HG03457 (cell line): Measurements from ENCODE around the gene BLMH.

ENCODE experiments used
- ATAC-seq: cut with Tn5 transposase; IDR thresholded peaks from one replicate; pipeline ENCODE4 v1.9.1; 2021; ENCODE audit warnings: moderate number of reproducible peaks; ENCODE audit not compliant: unreplicated experiment

BLMH gene

GRCh38 chr17:30309591-30309990, 17.8 kb upstream of the BLMH start:
- ATAC-seq, result no peak

- no peak for ATAC-seq
Observed at GRCh38 chr17:30308406-30308805, 16.7 kb upstream of the BLMH start.

- ATAC-seq, result no peak
Observed at GRCh38 chr17:30304778-30305177, 13.0 kb upstream of the BLMH start.

GRCh38 chr17:30302241-30302640, 10.5 kb upstream of the BLMH start:
- no peak for ATAC-seq

GRCh38 chr17:30300818-30301217, 9.1 kb upstream of the BLMH start:
- ATAC-seq, result no peak

- no peak for ATAC-seq
Observed at GRCh38 chr17:30299000-30299399, 7.3 kb upstream of the BLMH start.

GRCh38 chr17:30297715-30298114, 6.0 kb upstream of the BLMH start:
- no peak for ATAC-seq

GRCh38 chr17:30296499-30297080, 4.8 kb upstream of the BLMH start:
- no peak for ATAC-seq

GRCh38 chr17:30292286-30292858, 628 bp upstream of the BLMH start:
- no peak for ATAC-seq

GRCh38 chr17:30290696-30291542, 825 bp downstream of the BLMH start:
- no peak for ATAC-seq

- ATAC-seq, result no peak
Observed at GRCh38 chr17:30290077-30290476, 1.7 kb downstream of the BLMH start.

GRCh38 chr17:30279156-30279555, 12.6 kb downstream of the BLMH start:
- no peak for ATAC-seq

- ATAC-seq, result no peak
Observed at GRCh38 chr17:30278032-30278431, 13.7 kb downstream of the BLMH start.

- no peak for ATAC-seq
Observed at GRCh38 chr17:30275911-30276310, 15.8 kb downstream of the BLMH start.

GRCh38 chr17:30274887-30275286, 16.9 kb downstream of the BLMH start:
- no peak for ATAC-seq

GRCh38 chr17:30273373-30273772, 18.4 kb downstream of the BLMH start:
- ATAC-seq, result no peak

GRCh38 chr17:30271102-30271501, 20.6 kb downstream of the BLMH start:
- ATAC-seq, result no peak

GRCh38 chr17:30267625-30268024, 24.1 kb downstream of the BLMH start:
- ATAC-seq, result no peak

- no peak for ATAC-seq
Observed at GRCh38 chr17:30263552-30264333, 28.0 kb downstream of the BLMH start.

GRCh38 chr17:30256756-30257506, 34.8 kb downstream of the BLMH start:
- ATAC-seq, result no peak

- no peak for ATAC-seq
Observed at GRCh38 chr17:30254150-30254549, 37.6 kb downstream of the BLMH start.
